HepG2 (cell line): ENCODE measurements around the gene TMEM164. TPM values are rescaled to one million over a fixed set of nuclear protein-coding genes. Genes with fewer than 3 reads are reported as not detected.

ENCODE experiments used
- CBX1 ChIP-seq: IDR thresholded peaks from one replicate; pipeline ENCODE4 v1.6.1; 2016; ENCODE audit warnings: antibody characterized with exemption, low read depth
- CEBPG ChIP-seq: IDR thresholded peaks from 2 replicates; pipeline ENCODE4 v1.6.1; 2016
- DDIT3 ChIP-seq: sonication (generic); formaldehyde crosslinking; IDR thresholded peaks from 2 replicates; pipeline ENCODE4 v1.4.0; 2020; ENCODE audit warnings: mild to moderate bottlenecking, missing genetic modification reagents
- E2F1 ChIP-seq: sonication (generic); formaldehyde crosslinking; IDR thresholded peaks from 2 replicates; pipeline ENCODE4 v1.5.0; 2020; ENCODE audit warnings: missing genetic modification reagents
- KLF12 ChIP-seq: sonication (generic); formaldehyde crosslinking; IDR thresholded peaks from 2 replicates; pipeline ENCODE4 v1.4.0; 2020; ENCODE audit warnings: missing genetic modification reagents, borderline replicate concordance
- MEIS1 ChIP-seq: sonication (generic); formaldehyde crosslinking; IDR thresholded peaks from 2 replicates; pipeline ENCODE4 v1.9.0; 2021; ENCODE audit warnings: mild to moderate bottlenecking, missing genetic modification reagents, moderate library complexity, borderline replicate concordance
- PATZ1 ChIP-seq: sonication (generic); formaldehyde crosslinking; IDR thresholded peaks from 2 replicates; pipeline ENCODE4 v1.4.0; 2020; ENCODE audit warnings: missing genetic modification reagents
- PRDM15 ChIP-seq: sonication (generic); formaldehyde crosslinking; IDR thresholded peaks from 2 replicates; pipeline ENCODE4 v1.4.0; 2020; ENCODE audit warnings: missing genetic modification reagents
- SKI ChIP-seq: fragments of 450-650 bp; IDR thresholded peaks from one replicate; pipeline ENCODE4 v1.6.1; 2018; ENCODE audit warnings: mild to moderate bottlenecking; ENCODE audit not compliant: partially characterized antibody
- SMAD9 ChIP-seq: sonication (generic); formaldehyde crosslinking; IDR thresholded peaks from 2 replicates; pipeline ENCODE4 v1.5.1; 2020; ENCODE audit warnings: mild to moderate bottlenecking, missing genetic modification reagents
- TIGD3 ChIP-seq: sonication (generic); formaldehyde crosslinking; IDR thresholded peaks from 2 replicates; pipeline ENCODE4 v1.5.1; 2020; ENCODE audit warnings: mild to moderate bottlenecking, missing genetic modification reagents, borderline replicate concordance
- ZFP1 ChIP-seq: IDR thresholded peaks from 2 replicates; pipeline ENCODE4 v1.6.1; 2016
- ZNF263 ChIP-seq: sonication (generic); formaldehyde crosslinking; IDR thresholded peaks from 2 replicates; pipeline ENCODE4 v1.4.0; 2020; ENCODE audit warnings: missing genetic modification reagents
- ZNF30 ChIP-seq: sonication (generic); formaldehyde crosslinking; IDR thresholded peaks from 2 replicates; pipeline ENCODE4 v1.5.0; 2020; ENCODE audit warnings: mild to moderate bottlenecking, missing genetic modification reagents
- ZNF329 ChIP-seq: sonication (generic); formaldehyde crosslinking; IDR thresholded peaks from 2 replicates; pipeline ENCODE4 v1.9.0; 2021; ENCODE audit warnings: low read depth, mild to moderate bottlenecking, missing genetic modification reagents
- ZNF574 ChIP-seq: sonication (generic); formaldehyde crosslinking; IDR thresholded peaks from 2 replicates; pipeline ENCODE4 v1.4.0; 2020; ENCODE audit warnings: missing genetic modification reagents
- polyA plus RNA-seq, 8 experiments: library from polyadenylated mRNA; depleted of rRNA in 3 of 8; stranded (reverse) in 7 of 8; unstranded in 1 of 8; fragments of >200 nt; fragmentation: Illumina TruSeq in 4 of 8; extraction: Trizol in 4 of 8; gene quantifications; 2 replicates each; pipeline versions ENCODE4 v1.2.1 to v1.2.3, GENCODE V29; 2011 to 2016; ENCODE audit warnings: low read depth in 4 of 8, missing spikeins in 1 of 8, mixed read lengths in 1 of 8; ENCODE audit not compliant: insufficient read depth in 1 of 8
- total RNA-seq, 5 experiments: library from RNA; depleted of rRNA; stranded (reverse); fragments of >200 nt; fragmentation: Illumina TruSeq; extraction: Trizol; gene quantifications; 2 replicates each; pipeline ENCODE4 v1.2.3, GENCODE V29; 2016; ENCODE audit warnings: low read depth in 1 of 5

TMEM164 gene
- total and polyA plus RNA-seq, 2 of the 13 experiments (the other 11 are each of a cell fraction or from before 2014, with no cell fraction given) = 5.8 to 13.2 TPM

GRCh38 chrX:110002300-110003166 lies at the start of gene TMEM164 (continued):
- 0 out of 2 replicates have a peak, but pooled peaks have one; percentile 8 for TF ChIP-seq ZNF574 (CRISPR knock-in tag)
- no peak for TF ChIP-seq TIGD3
- TF ChIP-seq DDIT3 = no peak
- peak; percentile 96 for TF ChIP-seq ZNF263 (CRISPR knock-in tag)
- no peak for TF ChIP-seq ZFP1
- no peak for TF ChIP-seq CEBPG (CRISPR knock-in tag)
- no peak for TF ChIP-seq MEIS1 (CRISPR knock-in tag)
- TF ChIP-seq ZNF329 (CRISPR knock-in tag) = no peak
- no peak for TF ChIP-seq E2F1 (CRISPR knock-in tag)
- no peak for TF ChIP-seq SKI
- peak; percentile 71 for TF ChIP-seq PATZ1
- no peak for TF ChIP-seq ZNF30 (CRISPR knock-in tag)
- no peak for TF ChIP-seq SMAD9
- TF ChIP-seq CBX1 = no peak
- no peak for TF ChIP-seq PRDM15 (CRISPR knock-in tag)
- no peak for TF ChIP-seq KLF12
